WI38 (cell line): ENCODE data around the gene POLE4.

Source experiments
- H3K4me3 ChIP-seq: 2 replicates; pipeline ENCODE4 v1.5.1; 2011; ENCODE audit warnings: low read depth, mild to moderate bottlenecking, control low read depth, low read length
- TF ChIP-seq, protein P1 (sequence below): IDR thresholded peaks from 2 replicates; pipeline ENCODE4 v1.5.1; 2012; ENCODE audit warnings: low read depth, mild to moderate bottlenecking, control low read depth, low read length

POLE4 gene

DNA sequence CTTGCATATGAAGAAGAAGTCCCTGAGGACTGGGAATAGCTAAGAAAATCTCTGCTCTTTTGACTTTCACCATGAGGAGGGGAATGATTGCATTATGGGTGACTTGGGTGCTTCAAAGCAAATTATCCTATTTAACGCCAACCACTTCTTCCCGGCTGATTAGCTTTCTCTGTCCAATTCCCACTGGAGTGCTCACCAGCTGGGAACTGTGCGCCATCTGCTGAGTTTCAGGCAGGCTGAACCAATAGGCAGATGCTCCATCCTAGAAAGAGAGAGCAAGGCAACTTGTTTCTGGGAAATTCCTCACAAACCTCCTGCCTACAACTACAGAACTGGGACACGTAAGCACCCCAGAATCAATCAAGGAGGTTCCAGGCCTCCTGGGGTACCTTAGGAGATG lies 49.4 kb downstream of the POLE4 start:
- TF ChIP-seq, protein P1, sequence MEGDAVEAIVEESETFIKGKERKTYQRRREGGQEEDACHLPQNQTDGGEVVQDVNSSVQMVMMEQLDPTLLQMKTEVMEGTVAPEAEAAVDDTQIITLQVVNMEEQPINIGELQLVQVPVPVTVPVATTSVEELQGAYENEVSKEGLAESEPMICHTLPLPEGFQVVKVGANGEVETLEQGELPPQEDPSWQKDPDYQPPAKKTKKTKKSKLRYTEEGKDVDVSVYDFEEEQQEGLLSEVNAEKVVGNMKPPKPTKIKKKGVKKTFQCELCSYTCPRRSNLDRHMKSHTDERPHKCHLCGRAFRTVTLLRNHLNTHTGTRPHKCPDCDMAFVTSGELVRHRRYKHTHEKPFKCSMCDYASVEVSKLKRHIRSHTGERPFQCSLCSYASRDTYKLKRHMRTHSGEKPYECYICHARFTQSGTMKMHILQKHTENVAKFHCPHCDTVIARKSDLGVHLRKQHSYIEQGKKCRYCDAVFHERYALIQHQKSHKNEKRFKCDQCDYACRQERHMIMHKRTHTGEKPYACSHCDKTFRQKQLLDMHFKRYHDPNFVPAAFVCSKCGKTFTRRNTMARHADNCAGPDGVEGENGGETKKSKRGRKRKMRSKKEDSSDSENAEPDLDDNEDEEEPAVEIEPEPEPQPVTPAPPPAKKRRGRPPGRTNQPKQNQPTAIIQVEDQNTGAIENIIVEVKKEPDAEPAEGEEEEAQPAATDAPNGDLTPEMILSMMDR = no peak
- H3K4me3 ChIP-seq = no peak overlapping the region

DNA sequence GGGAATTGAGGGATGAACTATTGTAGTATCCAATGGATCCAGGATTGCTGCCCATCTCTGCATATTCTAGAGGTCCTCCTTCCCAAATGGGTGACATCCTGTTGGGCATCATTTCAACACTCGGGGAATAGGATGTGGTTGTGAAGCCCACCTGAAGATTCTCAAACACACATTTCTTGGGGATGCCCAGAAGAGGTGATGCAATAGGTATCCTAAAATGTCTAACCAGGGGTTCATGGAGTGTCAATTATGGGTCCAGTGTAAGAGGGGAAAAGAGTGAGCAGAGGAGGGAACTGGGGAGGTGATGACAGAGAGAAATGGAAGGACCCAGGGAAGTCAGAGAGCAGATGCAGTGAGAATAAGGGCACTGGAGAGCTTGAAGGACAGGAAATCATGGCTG lies 52.1 kb downstream of the POLE4 start:
- H3K4me3 ChIP-seq = no peak overlapping the region
- TF ChIP-seq, protein P1 = no peak

DNA sequence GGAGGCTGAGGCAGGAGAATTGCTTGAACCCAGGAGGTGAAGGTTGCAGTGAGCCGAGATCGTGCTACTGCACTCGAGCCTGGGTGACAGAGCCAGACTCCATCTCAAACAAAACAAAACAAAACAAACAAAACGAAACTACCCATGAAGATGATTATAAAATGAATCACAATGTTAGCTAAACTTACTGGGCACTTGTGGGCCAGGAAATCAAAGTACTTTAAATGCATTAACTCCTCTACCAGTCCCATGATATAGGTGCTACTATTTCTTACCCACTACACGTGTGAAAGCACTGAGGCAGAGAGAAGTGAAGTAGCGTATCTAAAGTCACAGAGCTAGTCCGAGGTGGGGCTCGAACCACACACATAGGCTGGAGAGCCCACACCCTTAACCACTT lies 53.6 kb downstream of the POLE4 start:
- TF ChIP-seq, protein P1 = no peak

DNA sequence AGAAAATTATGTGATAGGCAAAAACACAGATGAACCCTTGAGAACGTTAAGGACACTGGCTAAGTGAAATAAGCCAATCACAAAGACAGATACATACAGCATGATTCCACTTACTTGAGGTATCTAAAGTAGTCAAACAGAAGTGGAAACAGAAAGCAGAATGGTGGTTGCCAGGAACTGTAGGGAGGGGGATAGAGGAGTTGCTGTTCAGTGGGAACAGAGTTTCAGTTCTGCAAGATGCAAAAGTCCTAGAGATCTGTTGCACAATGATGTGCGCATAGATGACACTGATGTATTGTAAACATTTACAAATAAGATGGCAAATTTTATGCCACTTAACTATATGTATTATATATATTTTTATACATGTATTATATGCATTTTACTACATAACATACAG lies 59.7 kb downstream of the POLE4 start:
- TF ChIP-seq, protein P1 = no peak
- no peak overlapping the region for H3K4me3 ChIP-seq

More for the DNA sequence above, 53.6 kb downstream of the POLE4 start:
- H3K4me3 ChIP-seq = no peak overlapping the region
